Activated T-cell treated with anti-CD3 and anti-CD28 coated beads for 48 hours (primary cell): ENCODE measurements around the gene SOCS4.
"Not testable (repeated sequence)": the region's sequence is repeated elsewhere in the genome, so short reads cannot be mapped to it uniquely, and the experiment has no call there.

Experiments used
- DNase-seq: peaks from one replicate; pipeline ENCODE4 v3.0.0-alpha.2; 2020; ENCODE audit warnings: low read depth

SOCS4 gene, protein sequence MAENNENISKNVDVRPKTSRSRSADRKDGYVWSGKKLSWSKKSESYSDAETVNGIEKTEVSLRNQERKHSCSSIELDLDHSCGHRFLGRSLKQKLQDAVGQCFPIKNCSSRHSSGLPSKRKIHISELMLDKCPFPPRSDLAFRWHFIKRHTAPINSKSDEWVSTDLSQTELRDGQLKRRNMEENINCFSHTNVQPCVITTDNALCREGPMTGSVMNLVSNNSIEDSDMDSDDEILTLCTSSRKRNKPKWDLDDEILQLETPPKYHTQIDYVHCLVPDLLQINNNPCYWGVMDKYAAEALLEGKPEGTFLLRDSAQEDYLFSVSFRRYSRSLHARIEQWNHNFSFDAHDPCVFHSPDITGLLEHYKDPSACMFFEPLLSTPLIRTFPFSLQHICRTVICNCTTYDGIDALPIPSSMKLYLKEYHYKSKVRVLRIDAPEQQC

DNA sequence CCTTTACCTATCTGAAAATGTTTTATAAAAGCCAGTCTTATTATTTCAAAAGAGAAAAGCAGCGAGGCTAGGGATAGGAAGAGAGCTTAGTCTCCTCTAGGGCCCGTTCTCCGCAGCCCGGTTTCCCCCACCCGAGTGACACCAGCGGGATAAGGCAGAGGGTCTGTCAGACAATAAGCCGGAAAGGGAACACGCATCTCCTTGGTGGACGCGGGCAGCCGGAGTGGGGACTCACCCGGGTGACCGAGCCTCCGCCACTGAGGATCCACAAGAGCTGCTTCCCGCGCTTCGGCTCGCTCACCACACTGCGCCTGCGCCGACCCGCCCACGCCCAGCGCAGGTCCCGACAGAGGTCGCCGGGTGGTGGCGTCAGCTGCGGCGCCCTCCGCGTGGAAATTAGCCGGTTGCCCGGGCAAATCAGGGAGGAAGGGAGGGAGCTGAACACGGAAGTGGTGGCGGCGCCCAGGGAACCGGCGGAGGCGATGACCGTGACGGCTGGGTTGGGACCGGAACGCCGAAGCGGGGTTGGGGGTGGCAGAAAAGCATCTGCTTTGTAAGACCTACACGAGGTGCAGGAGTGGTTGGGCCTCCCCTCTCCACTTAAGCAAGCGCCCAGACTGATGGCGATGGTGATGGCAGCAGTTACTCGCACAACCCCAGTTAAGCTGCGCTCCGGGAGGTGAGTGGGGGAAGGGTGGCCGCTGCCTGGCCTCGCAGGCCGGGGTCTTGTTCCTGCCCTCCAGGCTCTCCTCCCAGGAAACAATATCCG, at the start of gene SOCS4, which contains the start of gene WDHD1:
SOCS4 (plus strand) TSS at position 444 of the 769 bp plus-strand sequence. CDS start 15,806 bp downstream, outside the sequence.
WDHD1 (minus strand) TSS at position 307 of the 769 bp plus-strand sequence. CDS start 312 bp downstream, outside the sequence.
- DNase-seq: peak; percentile 98

DNA sequence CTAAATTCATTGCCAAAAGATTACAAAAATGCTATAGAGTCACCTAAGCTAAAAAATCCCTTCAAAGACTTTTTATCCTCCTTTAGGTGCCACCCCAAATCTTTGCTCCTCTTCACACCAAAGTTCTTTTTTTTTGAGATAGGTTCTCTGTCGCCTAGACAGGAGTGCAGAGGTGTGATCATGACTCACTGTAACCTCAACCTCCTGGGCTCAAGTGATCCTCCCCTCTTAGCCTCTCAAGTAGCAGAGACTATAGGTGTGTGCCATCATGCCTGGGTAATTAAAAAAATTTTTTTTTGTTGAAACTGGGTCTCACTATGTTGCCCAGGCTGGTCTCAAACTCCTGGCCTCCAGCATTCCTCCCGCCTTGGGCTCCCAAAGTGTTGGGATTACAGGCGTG, 48.0 kb upstream of the SOCS4 start:
- DNase-seq: no peak

DNA sequence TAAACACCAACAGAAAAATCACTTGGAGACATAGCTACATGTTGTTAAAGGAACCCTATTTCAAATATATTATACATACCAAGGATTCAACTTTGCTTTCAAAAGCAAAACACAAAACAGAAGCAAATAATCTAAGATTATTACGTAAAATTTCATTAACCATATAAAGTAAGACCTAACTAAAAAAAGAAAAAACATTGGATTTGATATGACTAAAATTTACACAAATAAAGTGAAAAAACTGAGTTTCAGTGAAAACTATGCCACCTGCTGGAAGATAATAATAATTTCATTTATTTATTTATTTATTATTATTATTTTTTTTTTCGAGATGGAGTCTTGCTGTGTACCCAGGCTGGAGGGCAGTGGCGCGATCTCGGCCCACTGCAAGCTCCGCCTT, 45.3 kb upstream of the SOCS4 start:
- no peak for DNase-seq

DNA sequence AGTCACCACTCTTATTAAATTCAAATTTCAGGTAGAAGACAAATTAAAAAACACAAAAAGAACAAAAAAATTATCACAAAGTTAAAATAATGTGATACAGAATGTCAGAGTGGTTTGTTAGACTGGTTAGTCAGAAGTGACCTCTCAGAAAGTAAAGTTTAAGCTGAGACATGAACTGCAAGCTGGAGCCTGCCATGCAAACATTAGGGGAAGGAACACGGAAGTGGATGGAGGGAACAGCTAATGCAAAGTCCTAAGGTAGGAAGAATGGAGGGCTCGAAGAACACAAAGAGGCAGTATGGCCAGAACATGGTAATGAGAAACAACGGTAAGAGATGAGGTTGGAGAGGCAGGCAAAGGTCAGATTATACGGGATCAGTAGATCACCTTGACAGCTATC, 41.9 kb upstream of the SOCS4 start:
- DNase-seq: no peak

DNA sequence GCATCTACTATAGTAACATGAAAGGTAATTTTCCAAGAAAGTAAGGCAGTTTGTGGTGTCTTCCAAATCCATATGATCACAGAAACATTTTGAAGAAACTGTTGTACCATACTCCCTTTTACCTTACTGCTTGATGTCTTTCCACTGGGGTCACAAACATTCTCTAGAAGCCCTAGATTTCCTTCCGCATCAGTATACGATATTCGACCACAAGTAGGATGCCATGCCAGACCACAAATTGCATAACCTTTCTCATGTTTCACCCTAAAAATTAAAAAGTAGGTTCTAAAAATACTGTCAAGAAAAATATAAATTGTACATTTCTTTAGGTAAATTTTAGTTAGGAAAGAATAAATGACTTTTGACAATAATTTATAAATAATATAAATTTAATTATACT, 26.7 kb upstream of the SOCS4 start:
- DNase-seq: no peak

DNA sequence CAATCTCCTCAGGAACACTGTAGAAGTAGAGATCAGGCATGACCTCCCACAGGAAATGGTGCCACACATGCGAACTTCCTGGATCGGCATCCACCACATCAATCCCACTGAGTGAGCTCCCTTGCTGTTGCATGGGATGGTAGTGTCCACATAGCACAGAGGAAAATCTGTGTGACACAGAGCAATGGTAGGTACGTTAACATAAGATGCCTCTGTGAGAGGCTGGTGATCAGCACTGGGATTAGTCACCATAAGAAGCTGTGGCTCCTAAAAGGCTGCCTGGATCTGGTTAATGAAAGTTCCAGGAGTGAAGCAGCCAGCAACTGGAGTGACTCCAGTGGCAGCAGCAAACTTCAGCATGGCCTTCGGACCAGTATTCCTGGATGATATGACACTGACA, 22.0 kb upstream of the SOCS4 start:
- DNase-seq: no peak

DNA sequence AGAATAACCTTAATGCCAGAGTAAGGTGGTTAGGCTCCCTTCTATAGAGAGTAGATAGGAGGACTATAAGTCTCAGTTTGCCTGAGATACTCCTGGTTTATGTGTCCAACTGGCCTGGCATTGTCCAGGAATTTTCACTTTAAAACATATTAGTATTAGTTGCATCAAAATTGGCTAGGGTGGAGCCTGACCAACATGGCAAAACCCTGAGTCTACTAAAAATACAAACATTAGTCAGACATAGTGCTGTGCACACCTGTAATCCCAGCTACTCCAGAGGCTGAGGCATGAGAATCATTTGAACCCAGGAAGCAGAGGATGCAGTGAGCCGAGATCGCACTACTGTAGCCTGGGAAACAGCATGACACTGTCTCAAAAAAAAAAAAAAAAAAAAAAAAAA, 12.0 kb upstream of the SOCS4 start:
- no peak for DNase-seq

DNA sequence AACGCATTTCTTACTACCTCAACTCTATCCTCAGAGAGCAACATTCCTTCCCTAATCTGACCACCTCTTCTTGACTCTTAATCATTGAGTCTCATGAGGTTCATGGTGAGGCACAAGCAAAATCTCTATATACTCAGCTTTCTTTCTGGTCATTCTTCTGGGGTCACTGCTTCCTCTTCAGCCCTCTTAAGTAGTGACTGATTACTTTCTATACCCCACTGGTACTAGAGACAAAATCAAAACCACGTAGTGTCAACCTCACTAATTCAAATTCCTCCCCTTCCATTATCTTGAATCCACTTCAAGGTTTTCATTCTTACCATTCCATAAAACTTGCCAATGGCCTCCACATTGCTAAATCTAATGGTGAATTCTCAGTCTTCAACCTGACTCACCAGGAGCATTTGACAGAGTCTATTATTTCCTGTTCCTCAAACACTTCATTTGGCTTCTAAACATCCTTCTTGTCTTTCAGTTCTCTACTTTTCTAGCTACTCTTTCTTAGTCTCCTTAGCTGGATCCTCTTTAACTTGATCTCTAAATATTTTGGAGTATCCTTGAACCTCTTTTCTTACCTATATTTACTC, 7.0 kb upstream of the SOCS4 start:
- no peak for DNase-seq

DNA sequence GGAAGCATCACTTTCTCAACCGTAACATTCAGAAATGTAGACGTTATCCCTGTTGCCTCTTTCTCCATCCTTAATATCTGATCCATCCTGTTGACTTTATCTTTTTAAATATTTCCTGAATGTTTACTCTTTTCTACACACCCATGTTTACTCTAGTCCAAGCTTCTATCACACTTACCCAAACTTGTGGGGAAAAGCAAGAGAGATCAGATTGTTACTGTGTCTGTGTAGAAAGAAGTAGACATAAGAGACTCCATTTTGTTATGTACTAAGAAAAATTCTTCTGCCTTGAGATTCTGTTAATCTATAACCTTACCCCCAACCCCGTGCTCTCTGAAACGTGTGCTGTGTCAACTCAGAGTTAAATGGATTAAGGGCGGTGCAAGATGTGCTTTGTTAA, 2.7 kb upstream of the SOCS4 start:
- DNase-seq: not testable (repeated sequence)

DNA sequence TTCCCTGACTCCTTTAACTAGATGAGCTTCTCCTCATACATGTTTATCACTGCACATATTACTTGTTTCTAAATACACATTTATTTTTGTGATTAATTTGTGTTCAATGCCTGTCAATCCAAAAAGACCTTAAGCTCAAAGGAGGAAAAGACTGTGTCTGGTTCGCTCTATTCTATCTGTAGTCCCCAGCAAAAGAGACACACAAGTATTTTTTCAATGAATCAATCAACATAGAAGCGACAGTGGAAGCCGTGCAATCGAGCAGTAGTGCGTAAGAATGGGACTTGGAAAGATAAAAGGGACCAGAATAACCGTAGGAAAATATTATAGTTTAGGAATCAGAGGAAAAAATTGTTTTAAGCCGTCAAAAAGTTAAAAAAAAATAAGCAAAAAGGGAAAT, 1.1 kb upstream of the SOCS4 start:
- DNase-seq: no peak

DNA sequence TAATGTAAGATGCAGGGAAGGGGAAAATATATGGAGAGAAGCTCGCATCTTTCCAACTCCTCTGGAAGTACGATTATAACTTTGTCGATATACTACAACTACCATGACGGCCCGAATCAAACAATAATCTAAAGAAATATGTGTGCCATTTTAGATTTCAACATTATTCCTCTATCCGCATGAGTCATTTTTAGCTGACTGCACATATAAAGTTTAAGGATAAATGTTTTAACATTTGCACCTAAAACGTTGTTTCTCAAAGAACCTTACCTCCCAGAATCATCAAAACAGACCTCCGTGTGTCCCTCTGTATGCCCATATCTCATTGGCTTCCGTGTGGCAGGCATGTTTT, 619 bp upstream of the SOCS4 start:
- DNase-seq: no peak

DNA sequence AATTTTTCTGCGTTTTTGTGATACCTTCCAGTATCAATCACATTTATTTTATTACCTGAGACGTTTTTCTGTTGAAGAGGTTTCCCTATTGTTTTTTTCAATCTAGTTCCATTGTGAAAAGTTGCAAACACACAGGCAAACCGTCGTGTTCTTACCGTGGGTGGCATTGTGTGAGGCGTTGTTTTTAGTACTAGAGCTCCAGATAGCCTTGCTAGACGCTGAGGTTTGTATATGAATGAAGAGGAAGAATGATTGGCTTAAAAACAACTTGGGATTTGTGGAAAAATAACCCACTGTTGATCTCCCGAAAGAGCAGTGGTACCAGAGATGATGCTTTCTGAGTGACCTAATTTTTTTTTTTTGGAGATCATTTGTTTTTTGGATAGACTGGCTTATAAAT, 1.0 kb downstream of the SOCS4 start:
- no peak for DNase-seq

DNA sequence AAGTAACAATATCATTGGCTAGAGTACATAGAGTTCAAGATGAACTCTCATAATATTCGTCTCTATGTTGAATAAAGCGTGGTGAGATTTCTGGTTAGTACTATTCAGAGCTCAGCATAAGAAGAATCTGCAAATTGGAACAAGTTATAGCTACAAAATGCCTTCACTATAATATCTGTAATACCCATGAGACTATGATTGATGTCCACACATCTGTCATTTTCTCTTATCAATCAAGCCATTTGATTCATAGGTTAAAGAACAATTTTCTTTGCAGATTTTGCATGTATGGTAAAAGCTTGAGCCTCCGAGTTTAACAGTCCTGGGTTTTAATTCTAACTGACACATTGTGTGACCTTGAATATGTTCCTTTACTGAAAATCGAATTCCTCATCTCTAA, 1.4 kb downstream of the SOCS4 start:
- no peak for DNase-seq

DNA sequence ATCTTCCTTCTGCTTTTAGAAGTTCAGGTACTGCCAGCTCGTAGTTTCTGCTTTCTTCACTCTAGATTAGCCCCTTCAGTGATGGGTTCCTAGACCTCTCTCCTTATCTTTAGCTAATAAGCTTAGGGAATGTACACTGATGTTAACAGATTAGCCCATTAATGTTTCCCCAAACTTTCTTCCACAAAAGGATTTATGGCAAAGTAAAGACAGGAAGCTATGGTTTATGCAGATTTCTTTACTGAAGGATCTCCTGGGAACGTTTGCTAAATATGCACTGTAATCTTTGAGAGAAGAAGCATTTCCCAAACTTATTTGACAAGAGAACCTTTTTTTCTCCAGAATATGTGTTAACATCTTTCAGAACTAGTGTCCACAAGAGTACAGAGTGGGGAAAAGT, 4.2 kb downstream of the SOCS4 start:
- DNase-seq: no peak

DNA sequence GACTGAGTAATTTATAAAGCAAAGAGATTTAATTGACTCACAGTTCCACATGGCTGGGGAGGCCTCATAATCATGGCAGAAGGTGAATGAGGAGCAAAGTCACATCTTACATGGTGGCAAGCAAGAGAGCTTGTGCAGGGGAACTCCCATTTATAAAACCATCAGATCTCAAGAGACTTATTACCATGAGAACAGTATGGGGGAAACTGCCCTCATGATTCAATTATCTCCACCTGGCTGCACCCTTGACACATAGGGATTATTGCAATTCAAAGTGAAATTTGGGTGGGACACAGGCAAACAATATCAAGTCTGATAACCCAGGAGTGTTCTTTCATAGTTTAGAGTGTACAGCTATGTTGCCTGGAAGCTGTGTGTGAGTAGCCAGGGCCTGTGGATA, 11.0 kb downstream of the SOCS4 start:
- not testable (repeated sequence) for DNase-seq

DNA sequence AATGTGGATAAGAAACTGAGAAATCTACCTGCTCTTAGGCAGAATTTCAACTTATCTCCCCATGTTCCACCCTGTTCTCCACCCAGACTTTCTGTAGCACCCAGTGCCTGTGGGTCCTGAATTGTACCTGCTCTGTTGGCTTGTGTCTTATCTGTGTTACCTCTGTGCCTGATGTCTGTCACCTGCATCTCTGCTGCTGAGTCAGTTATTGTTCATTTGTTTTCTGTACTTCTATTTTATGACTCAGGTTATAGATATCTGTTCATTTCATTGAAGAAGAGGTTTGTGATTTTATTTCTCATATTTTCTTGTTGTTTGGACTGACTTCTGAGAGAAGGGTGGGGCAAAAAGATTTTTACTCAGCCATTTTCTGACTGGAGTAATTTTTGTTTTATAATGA, 11.7 kb downstream of the SOCS4 start:
- DNase-seq: no peak

DNA sequence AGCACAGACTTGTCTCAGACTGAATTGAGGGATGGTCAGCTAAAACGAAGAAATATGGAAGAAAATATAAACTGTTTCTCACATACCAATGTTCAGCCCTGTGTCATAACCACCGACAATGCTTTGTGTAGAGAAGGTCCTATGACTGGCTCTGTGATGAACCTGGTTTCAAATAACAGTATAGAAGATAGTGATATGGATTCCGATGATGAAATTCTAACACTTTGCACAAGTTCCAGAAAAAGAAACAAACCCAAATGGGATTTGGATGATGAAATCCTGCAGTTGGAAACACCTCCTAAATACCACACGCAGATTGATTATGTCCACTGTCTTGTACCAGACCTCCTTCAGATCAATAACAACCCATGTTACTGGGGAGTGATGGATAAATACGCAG, 16.5 kb downstream of the SOCS4 start:
- DNase-seq: no peak

DNA sequence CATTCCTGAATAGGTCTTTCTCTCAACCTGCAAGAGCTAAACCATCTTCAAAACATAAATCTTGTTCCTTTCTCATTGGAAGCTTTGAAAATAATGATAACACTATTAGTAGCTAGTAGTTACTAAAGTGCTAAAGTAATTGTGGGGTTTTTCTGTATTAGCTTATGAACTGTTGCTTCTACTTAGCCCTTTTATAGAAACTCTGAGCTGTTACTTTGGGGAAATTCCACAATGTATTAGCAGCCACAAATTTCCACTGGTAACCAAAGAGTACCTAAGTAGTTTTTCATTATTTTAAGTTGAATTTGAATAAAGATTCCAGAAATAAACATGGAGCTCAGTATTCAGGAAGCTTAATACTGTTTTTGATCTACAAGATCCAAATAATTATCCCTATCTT, 18.1 kb downstream of the SOCS4 start:
- no peak for DNase-seq

DNA sequence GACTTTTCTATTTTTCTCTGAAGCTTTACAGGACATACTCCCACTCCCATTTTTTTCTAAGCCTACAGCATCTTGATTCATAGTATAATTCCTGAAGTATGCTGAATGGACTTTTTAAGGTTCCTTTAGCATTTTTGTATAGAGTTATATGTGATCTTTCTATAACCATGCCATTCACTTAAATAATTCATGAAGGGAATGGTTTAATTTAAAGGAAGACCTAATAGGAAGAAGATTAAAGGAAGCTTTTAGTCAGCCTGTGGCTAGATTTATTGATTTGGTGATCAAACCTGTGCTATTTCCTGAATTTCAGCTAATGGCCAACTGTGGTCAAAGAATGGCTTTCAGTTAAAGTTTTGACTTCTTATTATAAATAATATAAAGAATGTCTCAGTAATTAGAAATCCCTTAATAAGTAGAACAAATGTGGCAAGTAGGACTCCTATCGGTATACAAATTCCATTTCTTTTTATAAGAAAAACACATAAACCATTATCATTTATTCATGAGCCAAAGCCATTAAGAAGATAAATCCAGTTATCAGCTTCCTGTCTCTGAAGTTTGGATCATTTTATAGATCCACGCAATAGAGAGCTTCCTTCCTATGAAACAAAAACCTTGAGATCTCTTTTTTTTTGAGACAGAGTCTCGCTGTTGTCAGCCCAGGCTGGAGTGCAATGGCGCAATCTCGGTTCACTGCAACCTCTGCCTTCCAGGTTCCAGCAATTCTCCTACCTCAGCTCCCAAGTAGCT, 20.4 kb downstream of the SOCS4 start:
- DNase-seq: no peak

DNA sequence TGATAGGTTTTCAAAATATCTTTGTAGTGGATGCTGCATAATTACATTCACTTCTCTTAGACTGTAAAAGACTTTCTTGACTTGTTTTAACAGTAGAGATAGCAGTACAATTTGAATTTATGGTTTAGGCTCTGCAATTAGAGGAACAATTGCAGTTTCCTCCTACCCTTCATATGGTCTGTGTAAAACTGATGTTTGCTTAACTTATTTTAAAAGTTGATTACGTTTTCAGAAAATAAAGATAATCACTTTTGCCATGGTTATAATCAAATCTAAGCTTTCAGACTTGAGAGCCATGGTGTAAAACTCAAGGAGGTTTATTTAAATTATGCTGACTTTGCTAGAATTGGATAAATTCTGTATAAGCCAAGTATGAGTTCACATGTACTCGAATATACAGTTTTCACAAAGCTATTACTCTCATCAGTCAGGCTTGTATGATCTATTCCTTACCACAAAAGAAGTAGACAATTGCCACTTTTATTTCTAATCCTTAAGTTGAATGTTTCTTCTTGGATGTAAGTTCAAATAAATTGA, 21.9 kb downstream of the SOCS4 start:
- DNase-seq: no peak

DNA sequence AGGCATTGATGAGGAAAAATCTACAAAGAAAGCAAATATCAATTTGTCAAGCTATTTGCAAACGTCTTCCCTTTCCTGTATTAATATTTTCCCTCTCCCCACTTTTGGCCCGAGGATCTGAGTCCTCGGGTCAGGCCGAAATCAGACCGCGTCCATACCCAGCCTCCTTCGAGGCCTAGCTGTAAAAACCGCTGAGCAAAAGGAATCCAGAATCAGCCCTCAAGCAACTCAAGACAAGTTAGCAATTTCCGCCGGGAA, 24.1 kb downstream of the SOCS4 start:
- DNase-seq: no peak
